ENCODE measurements around the gene GRK5.

DNA sequence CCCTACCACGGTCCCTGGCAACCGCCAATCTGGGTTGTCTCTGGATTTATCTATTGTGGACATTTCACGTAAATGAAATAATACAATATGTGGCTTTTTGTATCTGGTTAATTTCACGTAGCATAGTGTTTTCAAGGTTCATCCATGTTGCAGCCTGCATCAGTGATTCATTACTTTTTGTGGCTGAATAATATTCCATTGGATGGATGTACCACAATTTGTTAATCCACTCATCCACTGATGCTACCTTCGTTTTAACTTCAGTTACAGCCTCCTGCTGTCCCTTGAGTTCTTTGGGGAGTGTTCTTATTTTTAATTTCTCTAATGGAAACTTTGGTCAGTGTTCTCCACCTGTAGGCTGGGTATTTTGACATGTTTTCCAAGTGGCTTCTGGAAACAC lies 49.5 kb downstream of the GRK5 start:
- no peak for TF ChIP-seq POLR2A (IDR thresholded peaks at IDR 0.05)
- TF ChIP-seq, protein P1, sequence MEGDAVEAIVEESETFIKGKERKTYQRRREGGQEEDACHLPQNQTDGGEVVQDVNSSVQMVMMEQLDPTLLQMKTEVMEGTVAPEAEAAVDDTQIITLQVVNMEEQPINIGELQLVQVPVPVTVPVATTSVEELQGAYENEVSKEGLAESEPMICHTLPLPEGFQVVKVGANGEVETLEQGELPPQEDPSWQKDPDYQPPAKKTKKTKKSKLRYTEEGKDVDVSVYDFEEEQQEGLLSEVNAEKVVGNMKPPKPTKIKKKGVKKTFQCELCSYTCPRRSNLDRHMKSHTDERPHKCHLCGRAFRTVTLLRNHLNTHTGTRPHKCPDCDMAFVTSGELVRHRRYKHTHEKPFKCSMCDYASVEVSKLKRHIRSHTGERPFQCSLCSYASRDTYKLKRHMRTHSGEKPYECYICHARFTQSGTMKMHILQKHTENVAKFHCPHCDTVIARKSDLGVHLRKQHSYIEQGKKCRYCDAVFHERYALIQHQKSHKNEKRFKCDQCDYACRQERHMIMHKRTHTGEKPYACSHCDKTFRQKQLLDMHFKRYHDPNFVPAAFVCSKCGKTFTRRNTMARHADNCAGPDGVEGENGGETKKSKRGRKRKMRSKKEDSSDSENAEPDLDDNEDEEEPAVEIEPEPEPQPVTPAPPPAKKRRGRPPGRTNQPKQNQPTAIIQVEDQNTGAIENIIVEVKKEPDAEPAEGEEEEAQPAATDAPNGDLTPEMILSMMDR (IDR thresholded peaks at IDR 0.05) = no peak
